ENCODE results near the gene DIO3. TPM values are rescaled to one million over a fixed set of nuclear protein-coding genes. Genes with fewer than 3 reads are reported as not detected.

DIO3 gene
- total RNA-seq, 1 donor from 2014 or later, result not detected

DNA sequence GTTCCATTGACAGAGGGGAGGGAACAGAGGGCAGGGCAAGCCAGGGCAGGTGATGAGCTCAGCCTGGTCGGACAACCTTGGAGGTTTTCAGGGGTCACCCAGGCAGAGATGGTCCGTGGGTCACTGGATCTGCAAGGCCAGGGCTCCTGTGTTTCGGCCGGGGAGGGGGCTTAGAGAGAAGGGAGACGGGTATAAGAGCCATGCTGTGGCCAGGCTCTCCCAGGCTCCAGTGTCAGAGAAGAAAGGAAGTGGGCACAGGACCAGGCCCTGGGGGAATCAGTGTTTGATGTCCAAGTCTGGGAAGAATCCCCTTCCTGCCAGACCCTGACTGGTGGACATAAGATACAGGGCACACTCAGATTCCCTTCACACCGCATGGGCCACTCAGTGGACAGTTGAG is 36.9 kb downstream of the DIO3 start:
- no peak for DNase-seq (ENCODE audit: low read depth in 2 of 2)

DNA sequence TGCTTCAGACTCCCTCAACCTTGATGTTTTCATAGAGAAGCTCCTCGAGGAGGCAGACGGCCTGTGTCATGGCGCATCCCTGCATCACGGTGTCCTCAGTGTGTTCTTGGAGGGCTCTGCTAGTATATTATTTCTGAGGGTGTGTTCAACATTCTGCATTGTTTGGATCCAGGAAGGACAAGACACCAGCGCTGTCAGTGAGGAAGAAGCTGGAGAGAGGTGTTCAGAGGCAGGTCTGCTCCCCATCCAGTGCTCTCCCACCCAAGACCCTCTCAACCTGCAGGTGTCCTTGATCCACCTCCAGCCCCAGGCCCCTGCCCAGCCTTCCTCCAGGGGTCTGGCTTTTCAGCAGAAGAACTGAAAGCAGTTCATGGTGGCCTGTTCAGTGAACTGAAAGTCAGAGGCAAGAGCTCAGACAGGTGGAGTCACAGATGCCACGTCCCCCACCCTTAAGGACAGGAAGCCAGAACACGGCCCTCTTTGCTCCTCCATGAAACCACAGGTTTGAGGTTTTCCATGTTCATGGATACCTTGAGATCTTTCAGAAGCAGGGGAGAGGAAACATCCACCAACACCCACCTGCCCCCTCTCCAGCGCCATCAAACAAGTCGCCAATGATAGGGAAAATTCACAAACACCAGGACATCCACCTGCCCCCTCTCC is 37.4 kb downstream of the DIO3 start:
- no peak for DNase-seq (ENCODE audit: low read depth in 2 of 2)

DNA sequence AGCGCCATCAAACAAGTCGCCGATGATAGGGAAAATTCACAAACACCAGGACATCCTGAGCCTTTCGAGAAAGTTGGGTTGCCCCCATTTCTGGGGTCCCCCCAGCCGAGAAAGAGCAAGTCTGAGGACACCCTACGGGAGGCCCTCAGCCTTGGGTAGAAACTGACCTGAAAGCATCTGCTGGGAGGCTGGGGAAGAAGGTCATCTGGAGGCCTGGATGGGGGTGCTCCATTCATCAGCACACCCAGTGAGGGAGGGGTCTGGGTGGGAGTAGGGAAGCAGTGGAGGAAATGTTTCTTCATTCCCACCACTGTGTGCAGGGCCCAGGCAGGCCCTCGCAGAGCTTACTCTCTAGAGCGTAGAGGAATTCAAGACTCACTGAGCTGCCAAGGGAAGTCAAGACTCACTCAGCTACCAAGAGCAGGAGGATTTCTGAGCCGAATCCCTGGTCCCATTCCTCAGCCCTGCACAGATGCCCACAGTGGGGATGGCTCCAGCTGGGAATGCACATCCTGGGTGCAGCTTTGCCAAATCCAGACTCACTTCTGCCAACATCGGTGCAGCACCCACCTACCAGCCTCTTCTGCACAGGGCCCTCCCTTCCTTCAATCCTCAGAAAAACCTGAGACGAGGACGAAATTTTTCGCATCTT is 38.1 kb downstream of the DIO3 start:
- DNase-seq (ENCODE audit: low read depth in 2 of 2), result no peak

DNA sequence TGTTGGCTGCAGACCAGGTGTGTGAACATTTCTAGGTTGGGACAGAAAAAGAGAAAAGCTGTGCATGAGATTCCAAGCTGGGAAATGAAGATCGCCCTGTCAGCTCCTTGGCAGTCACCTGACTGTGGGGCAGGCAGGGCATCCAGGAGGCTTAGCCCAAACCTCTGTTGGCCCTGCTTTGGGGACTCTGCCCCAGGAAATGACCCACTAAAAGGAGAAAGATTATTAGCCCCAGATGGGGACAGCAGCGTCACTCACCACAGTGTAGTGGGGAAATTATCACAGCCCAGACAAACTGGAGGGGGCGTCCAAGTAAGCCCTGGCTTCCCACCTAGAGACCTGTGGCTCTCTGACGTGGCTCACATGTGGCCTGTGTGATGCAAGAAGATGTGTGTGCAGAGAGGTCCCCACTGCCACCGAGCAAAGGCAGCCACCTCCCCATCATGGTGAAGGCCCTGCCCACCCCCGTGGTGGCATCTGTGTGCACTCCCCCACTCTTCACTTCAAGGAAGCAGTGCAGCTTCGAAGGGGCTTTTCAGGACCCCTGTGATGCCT is 39.1 kb downstream of the DIO3 start:
- no peak for DNase-seq (ENCODE audit: low read depth in 2 of 2)

DNA sequence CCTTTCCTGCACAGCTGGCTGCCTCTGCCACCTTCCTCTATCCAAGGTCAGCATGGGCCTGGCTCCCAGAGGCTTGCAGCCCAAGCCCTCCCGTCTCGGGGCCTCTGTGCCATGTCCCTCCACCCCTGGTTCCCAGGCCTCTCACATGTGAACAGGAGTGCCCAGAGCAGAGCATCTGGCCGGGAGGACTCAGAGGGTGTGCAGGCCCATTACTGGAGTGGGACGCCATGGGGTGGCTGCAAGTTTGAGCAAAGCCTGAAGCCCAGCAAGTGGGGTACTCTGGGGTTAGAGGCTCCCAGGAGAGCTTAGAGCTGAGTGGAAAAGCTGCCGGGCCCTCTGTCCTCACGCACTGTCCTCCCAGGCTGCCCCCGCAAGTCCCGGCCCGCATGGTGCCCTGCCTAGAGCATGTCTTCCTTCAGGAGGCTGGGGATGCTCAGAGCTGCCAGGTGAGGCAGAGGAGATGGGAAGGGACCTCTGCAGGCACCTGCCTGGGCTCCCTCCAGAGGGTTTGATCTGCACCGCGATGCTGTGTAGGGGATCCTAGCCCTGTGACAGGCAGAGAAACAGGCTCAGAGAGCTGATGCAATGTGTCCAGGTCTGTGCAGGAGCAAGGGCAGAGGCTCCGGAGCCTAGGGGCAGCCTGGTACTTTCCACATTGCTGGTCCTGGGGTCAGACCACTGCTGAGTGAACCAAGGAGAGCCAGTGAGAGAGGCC is 39.8 kb downstream of the DIO3 start:
- DNase-seq (ENCODE audit: low read depth in 2 of 2), result no peak

DNA sequence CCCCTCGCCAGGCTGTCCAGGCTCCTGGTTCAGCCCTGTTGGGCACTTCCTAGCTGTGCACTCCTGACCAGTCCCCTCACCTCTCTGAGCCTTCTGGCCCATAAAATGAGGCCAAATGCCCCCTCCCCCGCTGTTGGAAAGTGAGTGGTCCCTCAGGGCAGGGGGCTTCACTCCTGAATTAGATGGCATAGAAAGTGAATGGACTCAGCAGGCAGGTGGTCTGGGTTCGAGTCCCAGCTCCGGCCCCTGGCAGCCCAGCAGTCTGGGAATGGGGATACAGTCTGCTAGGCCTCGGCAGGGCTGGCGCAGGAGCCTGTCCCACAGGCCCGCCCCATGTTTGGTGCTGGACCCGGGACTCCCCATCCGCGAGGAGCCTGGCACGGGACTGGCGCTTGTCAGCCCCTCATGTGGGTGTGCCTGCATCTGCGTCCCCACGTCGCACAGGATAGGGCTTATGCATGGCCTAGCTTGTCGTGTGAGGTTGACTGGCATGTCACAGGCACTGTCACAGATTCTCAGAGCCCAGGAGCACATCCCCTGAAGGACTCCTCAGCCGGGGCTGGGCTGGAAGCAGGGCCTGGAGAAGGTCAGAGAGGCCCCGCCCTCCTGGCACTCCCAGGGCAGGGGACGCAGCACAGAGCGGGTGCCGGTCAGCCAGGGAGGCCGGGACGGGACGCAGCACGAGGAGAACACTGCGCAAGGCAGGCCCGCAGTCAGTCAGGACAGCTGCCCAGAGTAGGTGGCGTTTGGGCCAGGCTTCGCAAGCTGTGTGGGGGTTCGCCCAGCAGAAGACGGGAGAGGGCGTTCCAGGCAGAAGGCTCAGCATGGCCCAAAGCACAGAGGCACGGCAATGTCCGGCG is 40.5 kb downstream of the DIO3 start:
- DNase-seq (ENCODE audit: low read depth in 2 of 2), result no peak

DNA sequence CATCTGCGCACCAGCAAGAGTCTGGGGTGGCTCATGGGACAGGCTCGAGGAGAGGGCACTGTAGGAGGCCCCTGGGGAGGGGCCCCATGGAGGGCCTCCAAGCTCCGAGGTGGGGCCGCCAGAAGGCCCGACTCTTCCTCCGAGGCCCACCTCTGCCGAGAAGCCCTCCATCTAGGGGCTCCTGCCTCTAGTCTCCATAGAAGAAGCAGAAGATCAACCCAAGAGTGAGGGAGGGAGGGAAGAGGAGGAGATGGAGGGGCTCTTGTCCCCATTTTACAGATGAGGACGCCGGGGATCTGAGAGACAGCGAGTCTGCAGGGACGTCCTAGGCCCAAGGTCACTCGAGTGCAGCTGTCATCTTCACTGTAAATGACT is 41.2 kb downstream of the DIO3 start:
- DNase-seq (ENCODE audit: low read depth in 2 of 2), result no peak

DNA sequence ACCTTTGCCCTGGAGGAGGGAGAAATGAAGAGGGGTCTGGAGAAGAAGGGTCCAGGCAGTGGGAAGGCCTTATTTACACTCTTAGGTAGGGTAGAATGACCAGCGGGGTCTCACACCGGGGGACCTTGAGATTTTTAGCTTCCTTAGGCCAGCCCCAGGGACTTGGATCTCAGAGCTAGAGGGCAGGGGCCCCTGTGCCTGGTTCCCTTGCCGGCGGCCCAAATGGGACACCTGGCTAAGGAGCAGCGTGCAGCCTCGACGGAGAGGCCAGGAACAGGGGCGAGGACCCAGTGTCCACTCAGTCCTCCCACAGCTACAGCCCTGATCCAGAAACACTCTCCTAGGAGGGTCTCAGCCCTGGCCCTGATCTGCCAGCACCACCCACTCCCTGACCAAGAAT is 41.8 kb downstream of the DIO3 start:
- DNase-seq (ENCODE audit: low read depth in 2 of 2), result no peak

DNA sequence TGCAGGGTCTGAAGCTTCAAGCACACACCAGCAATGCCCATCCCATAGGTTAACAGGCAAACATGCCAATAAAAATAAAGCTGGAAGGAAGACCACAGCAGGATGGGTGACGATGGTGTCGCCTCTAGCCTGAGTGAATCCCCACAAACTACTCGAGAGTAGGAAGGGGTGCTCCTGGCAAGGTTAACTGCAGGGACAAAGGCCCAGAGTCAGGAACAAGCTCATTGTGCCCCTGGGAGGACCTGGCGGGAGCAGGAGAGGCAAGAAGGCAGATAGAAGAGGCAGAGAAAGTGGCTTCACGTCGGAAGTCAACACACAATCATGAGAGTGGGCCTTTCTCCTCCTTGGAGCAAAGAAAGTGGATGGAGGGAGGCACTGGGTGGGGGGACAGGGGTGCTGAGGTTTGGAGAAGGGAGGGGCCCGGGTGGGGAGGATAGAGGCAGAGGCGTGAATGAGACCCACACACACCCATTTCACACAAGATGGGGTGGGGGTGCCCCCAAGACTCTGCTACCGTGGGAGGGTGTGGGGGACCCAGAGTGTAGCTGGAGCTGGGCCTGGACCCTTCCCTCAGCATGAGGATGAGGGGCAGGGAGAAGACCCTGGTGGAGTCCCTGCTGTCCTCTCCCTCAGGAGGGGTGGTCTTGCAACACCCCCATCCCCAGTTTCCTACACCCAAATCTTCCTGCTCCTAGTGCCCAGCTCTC is 43.1 kb downstream of the DIO3 start:
- DNase-seq (ENCODE audit: low read depth in 2 of 2), result no peak

DNA sequence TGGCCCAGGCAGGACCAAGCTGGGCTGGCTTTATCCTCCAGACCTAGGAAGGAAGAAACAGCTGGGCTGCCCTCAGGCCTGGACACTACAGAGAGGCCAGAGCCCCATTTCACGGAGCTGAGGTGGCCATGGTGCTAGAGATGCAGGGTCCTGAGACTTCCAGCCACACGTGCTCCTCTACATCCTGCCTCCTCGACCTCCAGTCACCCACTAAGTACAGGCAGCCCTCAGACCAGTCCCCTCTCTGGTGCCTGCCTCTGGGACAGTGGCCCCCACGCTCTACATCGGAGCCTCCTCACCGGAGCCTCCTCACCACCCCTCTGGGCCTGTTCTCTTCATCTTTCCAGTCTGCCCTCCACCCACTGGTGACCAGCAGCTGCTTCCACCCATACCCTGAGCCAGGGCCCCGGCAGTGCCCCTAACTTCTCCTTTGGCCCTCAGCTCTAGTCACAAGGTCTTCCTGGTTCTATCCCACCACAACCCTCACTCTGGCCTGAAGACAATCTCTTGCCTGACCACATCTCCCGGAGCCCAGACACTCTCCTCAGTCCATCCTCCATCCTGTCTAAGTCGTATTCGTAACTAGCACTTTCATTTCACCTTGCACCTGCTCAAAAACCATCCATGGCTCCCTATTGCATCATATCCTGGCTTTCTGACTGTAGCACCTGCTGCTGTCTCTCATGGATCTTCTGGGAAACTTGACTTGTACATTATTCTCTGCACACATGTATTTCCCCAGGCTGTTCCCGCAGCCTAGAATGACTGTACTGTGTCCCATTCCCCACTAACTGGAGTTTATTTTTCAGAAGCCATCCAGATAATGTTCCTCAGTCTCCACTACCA is 43.9 kb downstream of the DIO3 start:
- DNase-seq (ENCODE audit: low read depth in 2 of 2), result no peak

DNA sequence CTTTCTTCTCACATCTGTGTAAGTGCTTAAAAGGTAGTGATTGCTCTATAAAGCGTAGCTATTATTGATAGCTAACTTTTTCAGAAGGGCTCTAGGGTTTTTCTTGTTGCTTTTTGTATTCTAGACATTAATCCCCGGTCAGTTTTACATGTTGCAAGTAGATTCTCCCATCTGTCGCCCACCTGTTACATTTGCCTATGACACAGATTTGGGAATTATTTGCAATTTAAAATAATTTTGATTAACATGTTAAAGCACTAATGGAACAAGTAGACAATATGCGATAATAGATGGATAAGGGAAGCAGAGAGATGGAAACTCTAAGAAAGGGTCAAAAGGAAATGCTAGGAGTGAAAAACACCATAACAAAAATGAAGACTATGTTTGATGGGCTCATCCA is 44.5 kb downstream of the DIO3 start:
- no peak for DNase-seq (ENCODE audit: low read depth in 2 of 2)

Other genes starting within 250 kb of the DIO3 start
- 60.3 and 71.8 TPM in 2 replicates for gene PPP2R5C, start 200.2 kb downstream of the DIO3 start, total RNA-seq